Fibroblast of pulmonary artery (primary cell): ENCODE data around the gene TAS2R30.

Source experiments
- DNase-seq: peaks from one replicate; pipeline ENCODE4 v3.0.0-alpha.2; 2010; ENCODE audit warnings: low read depth
- H3K4me3 ChIP-seq: replicated peaks from 2 replicates; pipeline ENCODE4 v1.5.1; 2011; ENCODE audit warnings: low read depth, mild to moderate bottlenecking, control low read depth, low read length, moderate library complexity
- CTCF ChIP-seq: IDR thresholded peaks from 2 replicates; pipeline ENCODE4 v1.5.1; 2011; ENCODE audit warnings: mild to moderate bottlenecking, control low read depth, low read length, inconsistent platforms; ENCODE audit errors: missing control alignments

Gene TAS2R30

GRCh38 chr12:11152725-11153124, 18.3 kb upstream of the TAS2R30 start:
- DNase-seq, result no peak

DNA sequence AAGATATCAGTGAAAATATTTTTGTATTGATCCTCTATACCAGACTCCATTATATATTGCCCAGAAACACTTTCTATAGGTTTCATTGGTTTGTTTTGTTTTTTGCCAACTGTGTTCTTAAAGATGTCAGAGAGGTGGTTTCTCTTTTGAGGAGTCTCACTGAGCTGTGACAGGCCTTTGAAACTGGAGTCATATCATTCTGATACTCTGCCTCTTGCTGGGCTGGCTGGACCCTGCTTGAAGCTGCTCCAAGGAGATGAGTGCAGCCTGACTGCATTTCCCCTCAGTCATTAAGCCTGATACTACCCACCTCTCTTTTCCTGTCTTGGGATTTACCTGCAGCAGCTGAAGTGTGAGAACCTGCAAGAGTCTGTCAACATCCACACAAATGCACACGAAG, 16.4 kb upstream of the TAS2R30 start:
- H3K4me3 ChIP-seq, result no peak overlapping the region

More at GRCh38 chr12:11152725-11153124, 18.3 kb upstream of the TAS2R30 start:
- H3K4me3 ChIP-seq, result no peak overlapping the region
- no peak for TF ChIP-seq CTCF

DNA sequence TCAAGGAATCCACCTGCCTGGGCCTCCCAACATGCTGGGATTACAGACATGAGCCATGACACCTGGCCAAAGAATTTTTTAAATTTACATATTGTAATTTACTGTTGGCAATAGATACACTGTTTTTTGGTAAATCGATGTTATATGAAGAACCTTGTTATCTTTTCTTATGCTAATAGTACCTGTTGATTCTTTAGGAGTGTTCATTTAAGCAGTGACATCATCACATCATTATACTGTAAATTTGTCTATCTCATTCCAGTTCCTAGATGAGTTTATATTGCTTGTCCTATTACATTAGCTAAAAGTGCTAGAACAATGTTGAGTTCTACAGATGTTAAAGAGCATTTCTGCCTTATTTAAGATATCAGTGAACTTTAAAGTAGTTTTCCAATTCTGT, 13.0 kb upstream of the TAS2R30 start:
- TF ChIP-seq CTCF, result no peak
- no peak for DNase-seq
- H3K4me3 ChIP-seq, result no peak overlapping the region

More for the DNA sequence above, 16.4 kb upstream of the TAS2R30 start:
- TF ChIP-seq CTCF, result no peak
- DNase-seq, result no peak

- TF ChIP-seq CTCF, result no peak
- no peak for DNase-seq
- no peak overlapping the region for H3K4me3 ChIP-seq
Observed at GRCh38 chr12:11144297-11144696, 9.9 kb upstream of the TAS2R30 start.

DNA sequence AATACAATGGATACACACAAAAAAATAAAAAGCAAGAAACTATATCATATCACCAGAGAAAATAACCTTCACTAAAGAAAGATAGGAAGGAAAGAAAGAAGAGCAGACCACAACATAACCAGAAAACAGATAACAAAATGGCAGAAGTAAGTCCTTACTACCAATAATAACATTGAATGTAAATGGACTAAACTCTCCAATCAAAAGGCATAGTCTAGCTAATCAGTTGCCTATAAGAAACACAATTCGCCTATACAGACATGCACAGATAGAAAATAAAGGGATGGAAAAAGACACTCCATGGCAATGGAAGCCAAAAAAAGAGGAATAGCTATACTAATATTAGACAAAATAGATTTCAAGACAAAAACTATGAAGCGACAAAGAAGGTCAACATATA, 8.9 kb upstream of the TAS2R30 start:
- H3K4me3 ChIP-seq, result no peak overlapping the region
- TF ChIP-seq CTCF, result no peak
- DNase-seq, result no peak

GRCh38 chr12:11136075-11136474, 1.6 kb upstream of the TAS2R30 start:
- no peak for DNase-seq
- no peak for TF ChIP-seq CTCF
- no peak overlapping the region for H3K4me3 ChIP-seq

GRCh38 chr12:11133816-11134215, 628 bp downstream of the TAS2R30 start:
- H3K4me3 ChIP-seq, result no peak overlapping the region
- TF ChIP-seq CTCF, result no peak
- no peak for DNase-seq
